ENCODE results near the gene SLC7A5.
A peak's percentile ranks its signal among the peaks of the same experiment; 100 is the strongest.

The SLC7A5 gene

DNA sequence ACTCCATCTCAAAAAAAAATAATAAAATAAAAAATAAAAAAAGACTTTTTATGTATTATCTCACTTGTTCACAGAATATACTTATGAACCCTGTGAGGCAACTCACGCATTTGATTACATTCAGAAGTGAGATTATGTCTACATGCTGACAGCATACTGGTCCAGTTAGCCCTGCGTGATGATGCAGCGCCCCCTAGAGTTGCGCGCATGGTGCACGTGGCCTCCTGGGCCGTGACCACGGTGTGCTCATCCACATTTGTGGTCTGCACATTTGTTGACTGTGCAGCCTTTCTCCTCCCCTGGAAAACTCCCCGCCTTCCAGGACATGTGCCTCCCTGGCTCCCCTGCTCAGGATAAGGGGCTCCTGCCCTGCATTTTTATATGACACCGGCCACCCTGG, 20.5 kb upstream of the SLC7A5 start:
- peak; percentile 46 for TF ChIP-seq RAD21 (IDR thresholded peaks at IDR 0.05; ENCODE audit: low read depth)

DNA sequence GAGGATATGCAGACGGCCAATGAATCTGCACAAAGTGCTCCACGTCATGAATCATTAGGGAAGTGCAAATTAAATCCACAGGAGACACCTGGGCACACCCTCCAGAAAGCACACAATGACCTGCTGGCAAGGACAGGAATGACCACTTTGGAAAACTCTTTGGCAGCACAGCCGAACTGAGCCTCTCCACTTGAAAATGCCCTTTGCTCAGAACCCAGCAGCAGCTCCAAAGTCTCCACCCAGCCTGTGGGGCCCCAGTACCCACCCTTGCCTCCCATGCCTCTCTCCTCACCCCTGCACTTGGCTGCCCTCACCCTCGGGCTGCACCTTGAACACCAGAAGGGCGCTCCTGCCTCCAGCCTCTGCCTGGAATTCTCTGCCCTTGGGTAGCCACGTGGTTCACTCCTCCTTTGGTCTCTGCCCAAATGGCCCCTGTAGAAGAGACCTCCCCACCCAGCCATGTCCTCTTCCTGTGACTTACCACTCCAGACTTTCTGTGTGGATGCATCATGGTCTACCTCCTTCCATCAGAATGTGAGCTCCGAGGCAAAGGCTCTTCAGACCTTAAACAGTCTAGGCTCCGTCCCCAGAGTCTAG, 16.2 kb upstream of the SLC7A5 start:
- TF ChIP-seq TCF12 (IDR thresholded peaks at IDR 0.05; ENCODE audit: low read depth) = peak; percentile 63; the same call in 1 of the 2 replicates
- 0 out of 2 replicates have a peak, but pooled peaks have one; percentile 1 for TF ChIP-seq TEAD4 (IDR thresholded peaks at IDR 0.05)
- peak; percentile 56; the same call in 1 of the 2 replicates for TF ChIP-seq EP300 (IDR thresholded peaks at IDR 0.05; ENCODE audit: borderline replicate concordance)
- TF ChIP-seq, protein P1, sequence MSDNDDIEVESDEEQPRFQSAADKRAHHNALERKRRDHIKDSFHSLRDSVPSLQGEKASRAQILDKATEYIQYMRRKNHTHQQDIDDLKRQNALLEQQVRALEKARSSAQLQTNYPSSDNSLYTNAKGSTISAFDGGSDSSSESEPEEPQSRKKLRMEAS (IDR thresholded peaks at IDR 0.05) = peak; percentile 29; the same call in 1 of the 2 replicates
- TF ChIP-seq NFIC (IDR thresholded peaks at IDR 0.05) = peak; percentile 54

DNA sequence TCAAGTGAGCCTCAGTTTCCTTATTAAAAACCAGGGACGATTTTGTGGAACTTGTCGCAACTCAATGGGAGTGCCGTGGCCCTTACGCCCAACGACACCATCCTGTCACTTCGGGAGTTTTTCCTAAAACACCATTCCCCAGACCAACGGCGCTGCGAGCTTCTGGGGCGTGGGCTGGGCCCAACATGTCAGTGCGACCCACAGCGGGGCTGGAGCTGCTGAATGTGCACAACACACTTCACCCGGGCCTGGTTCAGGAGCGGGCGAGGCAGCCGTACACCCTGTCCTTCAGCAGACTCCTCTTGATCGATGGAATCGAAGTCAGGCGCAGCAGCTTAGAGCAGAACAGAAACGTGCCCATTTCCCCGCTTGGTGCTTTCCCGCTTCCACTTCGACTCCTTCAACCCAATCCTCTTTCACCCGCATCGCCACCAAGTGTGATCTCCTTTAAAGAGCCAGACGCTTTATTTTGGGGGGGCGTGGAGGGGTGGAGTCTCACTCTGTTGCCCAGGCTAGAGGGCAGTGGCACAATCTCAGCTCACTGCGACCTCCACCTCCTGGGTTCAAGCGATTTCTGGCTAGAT, 13.2 kb upstream of the SLC7A5 start:
- no peak for TF ChIP-seq EGR1 (IDR thresholded peaks at IDR 0.05)
- no peak for TF ChIP-seq EP300 (IDR thresholded peaks at IDR 0.05; ENCODE audit: borderline replicate concordance)
- no peak for TF ChIP-seq CREB1 (IDR thresholded peaks at IDR 0.05; ENCODE audit: low read depth)
- no peak for TF ChIP-seq NFIC (IDR thresholded peaks at IDR 0.05)
- no peak for TF ChIP-seq TEAD4 (IDR thresholded peaks at IDR 0.05)
- no peak for TF ChIP-seq CEBPB (IDR thresholded peaks at IDR 0.05)
- no peak for TF ChIP-seq ZBTB7A (IDR thresholded peaks at IDR 0.05; ENCODE audit: low read depth)
- TF ChIP-seq, protein P2, sequence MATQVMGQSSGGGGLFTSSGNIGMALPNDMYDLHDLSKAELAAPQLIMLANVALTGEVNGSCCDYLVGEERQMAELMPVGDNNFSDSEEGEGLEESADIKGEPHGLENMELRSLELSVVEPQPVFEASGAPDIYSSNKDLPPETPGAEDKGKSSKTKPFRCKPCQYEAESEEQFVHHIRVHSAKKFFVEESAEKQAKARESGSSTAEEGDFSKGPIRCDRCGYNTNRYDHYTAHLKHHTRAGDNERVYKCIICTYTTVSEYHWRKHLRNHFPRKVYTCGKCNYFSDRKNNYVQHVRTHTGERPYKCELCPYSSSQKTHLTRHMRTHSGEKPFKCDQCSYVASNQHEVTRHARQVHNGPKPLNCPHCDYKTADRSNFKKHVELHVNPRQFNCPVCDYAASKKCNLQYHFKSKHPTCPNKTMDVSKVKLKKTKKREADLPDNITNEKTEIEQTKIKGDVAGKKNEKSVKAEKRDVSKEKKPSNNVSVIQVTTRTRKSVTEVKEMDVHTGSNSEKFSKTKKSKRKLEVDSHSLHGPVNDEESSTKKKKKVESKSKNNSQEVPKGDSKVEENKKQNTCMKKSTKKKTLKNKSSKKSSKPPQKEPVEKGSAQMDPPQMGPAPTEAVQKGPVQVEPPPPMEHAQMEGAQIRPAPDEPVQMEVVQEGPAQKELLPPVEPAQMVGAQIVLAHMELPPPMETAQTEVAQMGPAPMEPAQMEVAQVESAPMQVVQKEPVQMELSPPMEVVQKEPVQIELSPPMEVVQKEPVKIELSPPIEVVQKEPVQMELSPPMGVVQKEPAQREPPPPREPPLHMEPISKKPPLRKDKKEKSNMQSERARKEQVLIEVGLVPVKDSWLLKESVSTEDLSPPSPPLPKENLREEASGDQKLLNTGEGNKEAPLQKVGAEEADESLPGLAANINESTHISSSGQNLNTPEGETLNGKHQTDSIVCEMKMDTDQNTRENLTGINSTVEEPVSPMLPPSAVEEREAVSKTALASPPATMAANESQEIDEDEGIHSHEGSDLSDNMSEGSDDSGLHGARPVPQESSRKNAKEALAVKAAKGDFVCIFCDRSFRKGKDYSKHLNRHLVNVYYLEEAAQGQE (IDR thresholded peaks at IDR 0.05; ENCODE audit: low read depth) = no peak
- TF ChIP-seq FOXM1 (IDR thresholded peaks at IDR 0.05; ENCODE audit: borderline replicate concordance, low read depth) = no peak
- TF ChIP-seq YY1 (IDR thresholded peaks at IDR 0.05; ENCODE audit: low read depth) = no peak
- no peak for TF ChIP-seq RAD21 (IDR thresholded peaks at IDR 0.05; ENCODE audit: low read depth)
- no peak for TF ChIP-seq TAF1 (IDR thresholded peaks at IDR 0.05; ENCODE audit: low read depth)

DNA sequence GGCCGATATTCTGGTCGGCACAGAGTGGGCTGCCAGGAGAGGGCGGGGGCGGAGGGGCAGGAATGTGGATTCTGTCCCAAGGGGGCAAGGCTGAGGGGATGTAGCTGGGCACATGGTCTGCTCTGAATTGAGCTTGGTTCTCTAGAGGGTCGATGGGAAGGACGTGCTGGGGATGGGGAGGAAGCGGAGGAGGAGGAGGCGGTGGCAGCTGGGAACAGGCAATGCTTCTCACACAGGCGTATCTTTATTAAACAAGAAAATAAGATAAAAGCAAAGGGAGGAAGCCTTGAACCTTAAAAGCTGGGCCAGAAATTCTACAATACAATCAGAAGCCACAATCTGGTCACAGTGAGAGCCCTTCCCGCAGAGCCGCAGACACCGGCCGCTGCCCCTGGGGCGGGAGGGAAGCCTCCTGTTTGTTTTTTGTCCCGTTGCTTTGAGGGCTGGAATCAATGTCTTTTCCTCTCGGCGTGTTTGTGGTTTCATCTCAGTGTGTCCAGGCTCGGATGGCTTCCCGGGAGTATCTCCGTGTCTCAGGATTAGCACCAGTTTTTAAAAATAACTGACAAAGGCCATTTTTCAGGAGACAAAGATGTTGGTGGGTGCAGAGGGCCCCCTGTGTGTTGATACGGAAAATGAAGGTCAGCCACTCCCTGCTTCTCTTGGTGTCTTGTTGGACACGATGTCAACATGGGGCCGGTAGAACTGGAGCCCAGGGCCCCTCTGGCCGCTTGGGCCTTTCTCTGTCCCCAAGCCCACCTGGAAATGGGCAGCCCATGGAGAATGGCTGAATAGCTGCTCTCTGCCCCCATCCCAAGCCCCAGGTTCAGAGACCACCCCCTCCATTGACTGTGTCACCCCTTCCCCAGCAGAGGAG, 12.3 kb upstream of the SLC7A5 start:
- no peak for TF ChIP-seq EGR1 (IDR thresholded peaks at IDR 0.05)
- TF ChIP-seq EP300 (IDR thresholded peaks at IDR 0.05; ENCODE audit: borderline replicate concordance) = no peak
- TF ChIP-seq CREB1 (IDR thresholded peaks at IDR 0.05; ENCODE audit: low read depth) = no peak
- TF ChIP-seq NFIC (IDR thresholded peaks at IDR 0.05) = no peak
- TF ChIP-seq, protein P3, sequence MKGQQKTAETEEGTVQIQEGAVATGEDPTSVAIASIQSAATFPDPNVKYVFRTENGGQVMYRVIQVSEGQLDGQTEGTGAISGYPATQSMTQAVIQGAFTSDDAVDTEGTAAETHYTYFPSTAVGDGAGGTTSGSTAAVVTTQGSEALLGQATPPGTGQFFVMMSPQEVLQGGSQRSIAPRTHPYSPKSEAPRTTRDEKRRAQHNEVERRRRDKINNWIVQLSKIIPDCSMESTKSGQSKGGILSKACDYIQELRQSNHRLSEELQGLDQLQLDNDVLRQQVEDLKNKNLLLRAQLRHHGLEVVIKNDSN (IDR thresholded peaks at IDR 0.05) = no peak
- no peak for TF ChIP-seq TCF12 (IDR thresholded peaks at IDR 0.05; ENCODE audit: low read depth)
- no peak for TF ChIP-seq FOXM1 (IDR thresholded peaks at IDR 0.05; ENCODE audit: borderline replicate concordance, low read depth)
- TF ChIP-seq YY1 (IDR thresholded peaks at IDR 0.05; ENCODE audit: low read depth) = no peak
- TF ChIP-seq, protein P1 (IDR thresholded peaks at IDR 0.05) = no peak
- TF ChIP-seq RAD21 (IDR thresholded peaks at IDR 0.05; ENCODE audit: low read depth) = no peak

DNA sequence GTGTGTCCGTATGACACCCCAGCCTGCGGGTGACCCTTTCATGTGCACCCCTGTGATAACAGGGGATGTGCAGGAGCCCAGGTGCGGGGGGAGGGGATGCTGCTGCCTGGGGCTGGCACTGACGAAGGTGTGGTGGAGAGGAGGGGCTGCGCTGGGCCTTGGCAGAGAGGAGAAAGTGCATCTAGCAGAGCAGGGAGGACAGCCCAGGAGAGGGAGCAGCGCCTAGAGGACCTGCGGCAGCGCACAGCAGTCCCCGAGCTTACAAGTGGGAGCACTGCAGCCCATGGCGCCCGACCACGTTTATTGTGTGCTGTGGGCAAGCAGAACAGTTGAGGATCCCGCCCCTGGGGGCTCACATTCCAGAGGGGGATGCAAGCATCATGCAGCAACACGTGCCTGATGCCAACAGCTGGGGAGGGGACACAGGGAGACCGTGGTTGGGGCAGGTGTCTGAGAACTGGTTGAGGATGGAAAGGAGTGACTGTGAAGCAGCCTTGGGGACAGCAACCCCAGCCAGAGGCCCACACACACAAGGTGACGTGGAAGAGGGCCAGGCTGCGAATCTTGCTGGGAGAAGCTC, 10.9 kb upstream of the SLC7A5 start:
- no peak for TF ChIP-seq TEAD4 (IDR thresholded peaks at IDR 0.05)
- no peak for TF ChIP-seq NFIC (IDR thresholded peaks at IDR 0.05)
- no peak for TF ChIP-seq TAF1 (IDR thresholded peaks at IDR 0.05; ENCODE audit: low read depth)
- TF ChIP-seq, protein P3 (IDR thresholded peaks at IDR 0.05) = no peak
- no peak for TF ChIP-seq YY1 (IDR thresholded peaks at IDR 0.05; ENCODE audit: low read depth)
- no peak for TF ChIP-seq ZBTB7A (IDR thresholded peaks at IDR 0.05; ENCODE audit: low read depth)
- TF ChIP-seq, protein P2 (IDR thresholded peaks at IDR 0.05; ENCODE audit: low read depth) = no peak
- TF ChIP-seq FOXM1 (IDR thresholded peaks at IDR 0.05; ENCODE audit: borderline replicate concordance, low read depth) = no peak
- TF ChIP-seq EP300 (IDR thresholded peaks at IDR 0.05; ENCODE audit: borderline replicate concordance) = no peak
- TF ChIP-seq, protein P1 (IDR thresholded peaks at IDR 0.05) = no peak
- TF ChIP-seq RAD21 (IDR thresholded peaks at IDR 0.05; ENCODE audit: low read depth) = no peak
- TF ChIP-seq CREB1 (IDR thresholded peaks at IDR 0.05; ENCODE audit: low read depth) = no peak
- TF ChIP-seq CEBPB (IDR thresholded peaks at IDR 0.05) = no peak
- no peak for TF ChIP-seq EGR1 (IDR thresholded peaks at IDR 0.05)
- TF ChIP-seq TCF12 (IDR thresholded peaks at IDR 0.05; ENCODE audit: low read depth) = no peak
